Skin of body (tissue), 2 donors: ENCODE data around the gene MGAT1. TPM values are rescaled to one million over a fixed set of nuclear protein-coding genes. Genes with fewer than 3 reads are reported as not detected.
"Not testable (repeated sequence)": the region's sequence is repeated elsewhere in the genome, so short reads cannot be mapped to it uniquely, and the experiment has no call there.

Experiments
- DNase-seq: peaks from one replicate; lab custom pipeline; 2025; lab: John Stamatoyannopoulos, UW
- total RNA-seq: library from RNA; depleted of rRNA; stranded (reverse); fragments of >200 nt; gene quantifications from one replicate; pipeline ENCODE4 v1.2.3, GENCODE V29; 2014

MGAT1 gene
- total RNA-seq = 54.4 TPM

DNA sequence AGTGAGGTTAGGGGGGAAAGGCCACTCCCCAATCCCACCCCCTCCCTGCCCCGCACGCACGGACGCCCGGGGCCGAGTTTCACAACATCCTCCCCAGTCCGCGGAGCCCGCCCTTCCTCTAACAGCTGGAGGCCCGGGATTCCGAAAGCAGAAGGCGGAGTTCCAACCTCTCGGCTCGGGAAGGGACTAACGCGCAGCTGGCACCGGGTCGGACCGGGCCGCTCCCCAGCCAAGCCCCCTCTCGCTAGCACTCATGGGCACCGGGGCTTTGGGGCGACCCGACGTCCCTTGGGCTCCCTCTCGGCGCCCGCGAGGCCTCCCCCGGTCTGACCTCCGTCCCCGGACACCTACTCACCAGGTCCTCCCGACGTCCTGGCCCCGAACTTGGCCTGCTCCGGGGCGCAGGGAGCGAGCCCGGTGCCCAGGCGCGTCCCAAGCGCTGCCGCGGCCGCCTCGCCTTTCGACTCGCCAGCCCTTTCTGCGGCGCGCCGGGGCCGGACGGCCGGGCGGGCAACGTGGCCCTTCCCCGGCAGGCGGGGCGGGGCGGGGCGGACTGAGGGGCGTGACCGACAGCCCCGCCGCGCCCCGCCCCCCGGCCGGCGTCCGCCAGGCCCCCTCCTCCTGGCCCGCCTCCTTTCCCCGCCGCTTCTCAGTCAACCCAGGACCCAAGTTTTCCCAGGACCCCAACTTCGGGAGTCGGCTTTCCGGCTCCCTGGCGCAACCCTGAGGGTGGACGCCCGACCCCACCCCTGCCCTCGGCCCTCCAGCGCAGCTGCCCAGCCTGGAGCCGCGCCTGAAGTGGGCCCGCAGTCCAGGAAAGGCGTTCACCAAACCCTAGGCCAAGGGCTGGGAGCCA is at the start of gene MGAT1:
Gene MGAT1 (minus strand): TSS at position 482 of the 856 bp plus-strand sequence. CDS start 9,835 bp downstream, outside the sequence.
- DNase-seq = peak; percentile 82

DNA sequence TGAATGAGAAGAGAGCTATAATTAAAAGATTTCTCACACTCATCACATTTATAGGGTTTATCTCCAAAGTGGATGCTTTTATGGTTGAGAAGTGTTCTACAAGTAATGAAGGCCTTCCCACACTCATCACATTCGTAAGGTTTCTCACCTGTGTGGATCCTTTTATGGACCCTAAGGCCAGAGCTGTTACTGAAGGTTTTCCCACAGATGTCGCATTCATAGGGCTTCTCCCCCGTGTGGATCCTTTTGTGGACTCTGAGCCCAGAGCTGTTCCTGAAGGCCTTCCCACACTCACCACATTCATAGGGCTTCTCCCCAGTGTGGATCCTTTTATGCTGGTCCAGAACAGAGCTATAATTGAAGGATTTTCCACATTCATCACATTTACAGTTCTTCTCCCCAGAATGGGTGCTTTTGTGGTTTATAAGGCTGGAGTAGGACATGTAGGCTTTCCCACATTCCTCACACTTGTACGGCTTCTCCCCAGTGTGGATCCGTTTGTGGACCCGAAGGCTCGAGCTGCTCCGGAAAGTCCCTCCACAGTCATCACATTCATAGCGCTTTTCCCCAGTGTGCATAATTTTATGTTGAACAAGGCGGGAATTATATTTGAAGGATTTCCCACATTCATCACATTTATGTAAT is 48.0 kb upstream of the MGAT1 start:
- no peak for DNase-seq

DNA sequence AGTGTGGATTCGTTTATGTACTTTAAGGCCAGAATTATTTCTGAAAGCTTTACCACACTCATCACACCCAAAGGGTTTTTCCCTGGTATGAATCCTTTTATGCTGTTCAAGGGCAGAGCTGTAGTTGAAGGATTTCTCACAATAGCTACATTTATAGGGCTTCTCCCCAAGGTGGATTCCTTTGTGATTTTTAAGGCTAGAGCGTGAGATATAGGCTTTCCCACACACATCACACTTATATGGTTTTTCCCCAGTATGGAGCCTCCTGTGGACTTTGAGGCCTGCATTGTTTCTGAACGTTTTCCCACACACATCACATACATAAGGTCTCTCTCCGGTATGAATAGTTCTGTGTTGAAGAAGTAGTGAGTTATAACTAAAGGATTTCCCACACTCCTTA is 47.2 kb upstream of the MGAT1 start:
- no peak for DNase-seq

DNA sequence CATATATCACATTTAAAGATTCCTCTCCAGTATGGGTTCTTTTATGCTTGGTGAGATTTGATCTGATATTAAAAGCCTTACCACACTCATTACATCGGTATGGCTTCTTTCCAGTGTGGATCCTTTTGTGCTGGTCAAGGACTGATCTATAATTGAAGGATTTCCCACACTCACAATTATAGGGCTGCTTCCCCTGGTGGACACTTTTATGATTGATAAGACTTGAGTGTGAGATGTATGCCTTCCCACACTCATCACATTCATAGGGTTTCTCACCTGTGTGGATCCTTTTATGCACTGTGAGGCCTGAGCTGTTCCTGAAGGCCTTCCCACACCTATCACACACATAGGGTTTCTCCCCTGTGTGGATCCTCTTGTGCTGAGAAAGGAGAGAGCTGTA is 46.3 kb upstream of the MGAT1 start:
- no peak for DNase-seq

DNA sequence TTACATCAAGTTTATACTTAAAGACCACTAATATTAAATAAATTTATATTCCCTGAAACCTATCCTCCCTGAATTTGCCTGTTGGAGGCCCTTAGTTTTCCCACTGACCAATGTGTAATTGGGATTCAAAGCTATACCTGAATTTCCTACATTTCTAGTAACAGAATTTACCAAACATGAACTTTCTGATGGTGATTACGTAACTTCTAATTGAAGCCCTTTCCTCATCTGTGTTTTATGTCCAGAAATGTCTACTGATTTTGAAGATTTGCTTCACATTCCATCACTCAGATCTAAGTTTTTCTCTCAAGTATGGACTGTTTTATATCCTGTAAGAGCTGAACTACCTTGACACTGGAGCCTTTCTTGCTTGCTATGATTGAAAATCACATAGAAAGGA is 45.7 kb upstream of the MGAT1 start:
- DNase-seq = no peak

DNA sequence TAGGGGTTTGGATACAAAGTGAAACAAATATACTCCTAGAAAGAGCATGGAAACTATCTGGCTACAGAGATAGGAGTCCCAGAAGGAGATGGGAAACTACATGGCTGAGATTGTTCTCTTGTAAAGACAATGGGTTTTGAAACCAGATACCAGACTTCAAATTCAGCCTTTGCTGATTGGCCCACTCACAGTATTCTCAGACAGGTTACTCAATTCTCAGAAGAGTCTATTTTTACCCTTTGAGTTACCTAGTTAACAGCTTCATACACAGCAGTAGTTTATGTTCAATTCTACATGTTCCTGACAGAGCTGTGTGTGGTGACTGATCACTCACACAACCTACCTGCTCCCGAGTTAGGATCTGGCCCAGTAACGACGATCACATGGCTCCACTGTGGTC is 44.4 kb upstream of the MGAT1 start:
- DNase-seq = no peak

DNA sequence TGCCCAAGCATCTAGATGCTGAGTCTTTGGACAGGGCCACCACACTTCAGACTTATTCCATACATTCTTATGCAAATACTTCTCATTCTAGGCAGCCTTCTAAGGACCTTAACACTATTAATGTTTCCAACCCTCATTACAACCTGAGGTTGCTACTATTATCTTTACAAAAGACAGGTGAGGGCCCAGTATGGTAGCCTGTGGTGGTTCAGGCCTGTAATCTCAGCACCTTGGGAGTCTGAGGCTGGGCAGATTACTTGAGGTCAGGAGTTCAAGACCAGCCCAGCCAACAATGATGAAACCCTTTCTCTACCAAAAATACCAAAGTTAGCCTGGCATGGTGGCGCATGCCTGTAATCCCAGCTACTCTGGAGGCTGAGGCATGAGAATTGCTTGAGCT is 42.3 kb upstream of the MGAT1 start:
- no peak for DNase-seq

DNA sequence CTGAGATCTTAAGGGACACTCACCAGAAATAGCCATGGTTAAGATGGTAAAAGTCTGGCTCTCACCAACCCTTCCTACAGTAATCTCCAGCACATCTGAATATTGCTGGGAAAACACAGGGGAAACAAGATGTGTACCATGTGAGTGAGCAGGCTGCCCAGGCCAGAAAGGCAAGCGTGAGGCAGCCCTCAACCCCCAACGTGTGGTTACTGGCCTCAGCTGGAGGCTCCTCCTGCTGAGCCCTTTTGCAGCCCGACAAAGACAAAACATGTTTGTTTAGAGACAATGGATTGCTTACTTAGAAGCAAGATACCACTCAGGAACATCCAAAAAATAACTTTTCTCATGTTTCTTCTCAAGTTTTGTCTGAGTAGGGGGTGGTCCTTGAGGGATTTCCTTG is 41.8 kb upstream of the MGAT1 start:
- no peak for DNase-seq

DNA sequence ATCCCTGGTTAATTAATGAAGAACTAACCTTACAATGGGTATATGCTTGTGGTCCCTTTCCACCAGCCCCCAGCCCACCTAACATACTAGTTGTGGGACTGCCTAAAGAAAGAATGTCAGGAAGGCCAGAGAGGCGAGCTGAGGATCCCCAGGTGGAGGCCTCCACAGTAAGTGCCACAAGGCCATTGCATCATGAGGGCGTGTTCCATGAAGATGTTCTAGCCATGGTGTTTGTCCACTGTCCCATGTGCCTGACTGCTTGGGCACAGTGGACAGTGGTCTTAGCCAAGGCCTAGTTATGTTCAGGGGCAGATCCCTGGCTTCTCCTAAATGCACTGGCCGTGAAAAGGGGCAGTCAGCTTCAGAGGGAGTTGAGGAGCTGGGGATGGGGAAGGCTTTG is 37.3 kb upstream of the MGAT1 start:
- no peak for DNase-seq

DNA sequence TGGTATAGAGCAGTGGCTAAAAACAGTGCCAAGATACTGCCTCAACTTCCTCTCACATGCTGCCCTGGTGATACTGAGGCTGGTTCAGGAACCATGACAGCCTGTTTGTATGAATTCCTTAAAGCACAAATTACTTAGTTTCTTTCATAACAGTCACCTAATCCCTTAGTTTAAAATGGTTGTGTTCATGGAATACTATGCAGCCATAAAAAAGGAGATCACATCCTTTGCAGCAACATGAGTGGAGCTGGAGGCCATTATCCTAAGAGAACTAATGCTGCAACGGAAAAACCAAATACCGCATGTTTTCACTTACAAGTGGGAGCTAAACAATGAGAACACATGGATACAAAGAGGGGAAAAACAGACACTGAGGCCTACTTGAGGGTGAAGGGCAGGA is 36.6 kb upstream of the MGAT1 start:
- DNase-seq = no peak

DNA sequence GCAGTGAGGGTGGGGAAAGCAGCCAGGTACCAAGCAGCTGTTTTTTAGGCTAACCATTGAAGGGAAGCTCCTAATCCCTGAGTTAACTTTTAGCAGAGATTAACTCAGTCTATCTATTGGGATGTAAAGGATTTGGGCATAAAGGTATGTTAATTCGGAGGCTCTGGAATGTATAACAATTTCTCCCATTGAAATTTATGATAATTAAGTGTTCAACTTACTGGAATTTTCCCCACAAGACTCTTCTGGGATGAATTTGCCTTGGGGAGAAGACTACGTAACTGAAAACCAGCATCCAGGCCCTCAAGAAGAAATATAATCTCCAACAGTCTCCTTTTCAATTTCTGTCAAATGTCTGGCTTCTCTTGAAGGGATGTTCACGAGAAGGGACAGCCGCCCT is 34.9 kb upstream of the MGAT1 start:
- no peak for DNase-seq

DNA sequence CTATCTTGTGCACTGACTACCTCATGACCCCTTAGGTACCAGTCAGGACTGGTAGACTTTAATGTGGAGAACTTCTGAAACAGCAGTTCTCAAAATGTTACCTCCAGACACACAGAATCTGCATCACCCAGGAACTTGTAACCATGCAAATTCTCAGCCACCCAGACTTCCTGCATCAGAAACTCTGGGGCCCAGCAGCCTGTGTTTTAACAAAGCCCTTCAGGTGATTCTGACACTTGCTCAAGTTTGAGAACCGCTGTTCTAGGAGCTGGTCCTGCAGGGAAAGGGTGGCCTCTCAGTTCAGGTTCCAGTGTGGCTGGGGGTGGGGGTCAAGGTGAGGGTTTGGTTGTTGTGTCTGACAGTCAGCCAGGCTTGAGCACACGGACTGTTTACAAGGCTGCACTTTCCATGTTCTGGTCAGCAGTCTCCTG is 30.0 kb upstream of the MGAT1 start:
- no peak for DNase-seq

DNA sequence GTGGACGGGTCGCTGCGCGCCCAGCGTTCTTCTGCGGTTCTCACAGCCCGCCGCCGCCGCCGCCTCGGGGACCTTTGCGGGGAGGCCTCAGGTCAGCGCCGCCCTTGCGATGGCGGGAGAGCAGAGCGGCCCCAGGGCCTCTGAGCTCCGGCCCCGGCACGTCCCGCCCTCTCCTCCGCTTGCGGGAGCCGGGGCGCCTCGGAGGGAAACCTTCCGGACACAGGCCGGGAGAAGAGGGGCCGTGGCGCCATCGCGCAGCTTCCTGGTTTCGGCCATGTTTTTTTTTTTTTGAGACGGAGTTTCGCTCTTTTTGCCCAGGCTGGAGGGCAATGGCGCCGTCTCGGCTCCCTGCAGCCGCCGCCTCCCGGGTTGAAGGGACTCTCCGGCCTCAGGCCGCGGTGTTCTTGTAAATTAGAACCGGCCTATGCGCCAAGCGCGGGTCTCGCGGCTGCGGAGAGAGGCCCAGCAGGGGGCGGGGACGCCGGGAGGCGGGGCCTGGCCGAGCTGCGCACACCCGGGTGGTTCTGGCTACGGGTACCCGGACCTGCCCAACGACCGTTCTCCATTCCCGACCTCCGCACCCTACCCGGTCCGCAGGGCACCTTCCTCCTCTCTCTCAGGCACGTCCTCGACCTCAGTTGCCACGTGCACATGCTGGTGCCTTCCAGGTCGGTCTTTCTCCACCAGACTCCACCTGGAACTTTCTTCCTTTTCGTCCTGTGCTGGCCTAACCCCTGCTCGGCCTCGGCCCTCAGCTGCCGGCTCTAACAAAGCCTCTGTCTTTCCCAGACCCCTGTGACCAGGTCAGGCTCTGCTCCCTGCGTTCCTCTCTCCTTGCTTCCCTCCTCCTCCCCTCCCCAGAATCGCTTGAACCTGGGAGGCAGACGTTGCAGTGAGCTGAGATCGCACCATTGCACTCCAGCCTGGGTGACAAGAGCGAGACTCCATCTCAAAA is 28.8 kb upstream of the MGAT1 start:
- peak; percentile 38 for DNase-seq

DNA sequence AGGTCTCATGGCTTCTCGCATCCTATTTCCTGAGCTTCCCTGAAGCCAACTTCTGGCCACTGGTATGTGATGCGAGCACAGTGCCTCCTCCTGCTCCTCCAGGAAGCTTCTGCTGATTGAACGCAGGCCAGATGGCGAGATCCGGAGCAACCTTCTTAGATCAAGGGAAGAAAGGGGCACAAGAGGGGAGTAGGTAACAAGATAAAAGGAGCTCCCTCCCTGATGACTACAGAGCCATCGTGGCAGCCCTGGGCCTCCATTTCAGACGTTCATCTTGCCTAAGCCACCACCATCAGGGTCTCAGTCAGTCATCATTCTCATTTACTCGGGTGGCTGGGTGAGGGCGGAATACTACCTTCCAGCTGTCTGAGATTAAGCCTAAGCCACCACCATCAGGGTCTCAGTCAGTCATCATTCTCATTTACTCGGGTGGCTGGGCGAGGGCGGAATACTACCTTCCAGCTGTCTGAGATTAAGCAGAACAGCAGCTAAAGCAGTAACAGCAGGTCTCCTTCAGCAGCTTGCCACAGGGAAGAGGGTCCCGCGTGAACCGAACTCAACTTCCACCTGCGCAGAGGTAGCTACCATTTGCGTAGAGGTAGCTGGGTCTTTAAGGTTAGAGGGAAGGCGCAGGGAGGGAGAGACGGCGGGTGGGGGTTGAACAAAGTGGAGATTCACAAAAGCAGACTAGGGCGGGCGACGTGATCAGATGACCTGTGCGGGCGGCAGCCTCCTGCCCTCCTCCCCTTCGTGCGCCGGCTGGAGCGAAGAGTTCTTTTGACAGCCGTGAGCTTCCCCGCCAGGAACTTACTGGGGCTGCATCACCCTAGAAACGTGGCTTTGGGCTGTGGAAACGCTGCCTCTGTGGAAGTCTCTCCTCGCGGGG is 27.9 kb upstream of the MGAT1 start:
- no peak for DNase-seq

DNA sequence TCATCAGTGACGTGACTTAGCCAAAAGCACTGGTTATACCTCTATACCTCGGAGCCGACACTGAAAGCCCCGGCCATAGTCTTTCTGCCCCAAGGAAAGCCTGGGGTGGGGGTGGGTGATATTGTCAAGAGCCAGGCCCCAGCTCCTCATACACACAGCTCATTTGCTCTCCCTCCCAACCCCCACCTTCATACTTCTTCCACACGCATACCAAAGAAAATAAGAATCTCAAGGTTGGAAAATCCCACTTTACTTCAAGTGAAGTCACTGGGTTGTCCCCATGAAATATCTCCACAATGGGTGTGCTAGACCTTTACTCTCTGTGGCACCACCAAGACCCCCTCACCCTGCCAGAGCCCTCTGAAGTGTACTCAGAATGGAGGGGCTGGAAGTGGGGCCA is 27.1 kb upstream of the MGAT1 start:
- DNase-seq = no peak

DNA sequence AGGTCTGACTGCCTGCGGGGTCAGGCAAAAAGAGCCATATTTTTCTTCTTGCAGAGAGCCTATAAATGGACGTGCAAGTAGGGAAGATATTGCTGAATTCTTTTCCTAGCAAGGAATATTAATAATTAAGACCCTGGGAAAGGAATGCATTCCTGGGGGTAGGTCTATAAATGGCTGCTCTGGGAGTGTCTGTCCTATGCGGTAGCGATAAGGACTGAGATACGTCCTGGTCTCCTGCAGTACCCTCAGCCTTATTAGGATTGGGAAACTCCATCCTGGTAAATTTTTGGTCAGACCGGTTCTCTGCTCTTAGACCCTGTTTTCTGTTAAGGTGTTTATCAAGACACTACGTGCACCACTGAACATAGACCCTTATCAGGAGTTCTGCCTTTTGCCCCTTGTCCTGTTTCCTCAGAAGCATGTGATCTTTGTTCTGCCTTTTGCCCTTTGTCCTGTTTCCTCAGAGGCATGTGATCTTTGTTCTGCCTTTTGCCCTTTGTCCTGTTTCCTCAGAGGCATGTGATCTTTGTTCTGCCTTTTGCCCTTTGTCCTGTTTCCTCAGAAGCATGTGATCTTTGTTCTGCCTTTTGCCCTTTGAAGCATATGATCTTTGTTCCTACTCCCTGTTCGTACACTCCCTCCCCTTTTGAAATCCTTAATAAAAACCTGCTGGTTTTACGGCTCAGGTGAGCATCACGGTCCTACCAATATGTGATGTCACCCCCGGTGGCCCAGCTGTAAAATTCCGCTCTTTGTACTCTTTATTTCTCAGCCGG is 26.3 kb upstream of the MGAT1 start:
- DNase-seq = not testable (repeated sequence)

DNA sequence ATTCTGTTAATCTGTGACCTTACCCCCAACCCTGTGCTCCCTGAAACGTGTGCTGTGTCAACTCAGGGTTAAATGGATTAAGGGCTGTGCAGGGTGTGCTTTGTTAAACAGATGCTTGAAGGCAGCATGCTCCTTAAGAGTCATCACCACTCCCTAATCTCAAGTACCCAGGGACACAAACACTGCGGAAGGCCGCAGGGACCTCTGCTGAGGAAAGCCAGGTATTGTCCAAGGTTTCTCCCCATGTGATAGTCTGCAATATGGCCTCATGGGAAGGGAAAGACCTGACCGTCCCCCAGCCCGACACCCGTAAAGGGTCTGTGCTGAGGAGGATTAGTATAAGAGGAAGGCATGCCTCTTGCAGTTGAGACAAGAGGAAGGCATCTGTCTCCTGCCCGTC is 24.8 kb upstream of the MGAT1 start:
- DNase-seq = not testable (repeated sequence)

DNA sequence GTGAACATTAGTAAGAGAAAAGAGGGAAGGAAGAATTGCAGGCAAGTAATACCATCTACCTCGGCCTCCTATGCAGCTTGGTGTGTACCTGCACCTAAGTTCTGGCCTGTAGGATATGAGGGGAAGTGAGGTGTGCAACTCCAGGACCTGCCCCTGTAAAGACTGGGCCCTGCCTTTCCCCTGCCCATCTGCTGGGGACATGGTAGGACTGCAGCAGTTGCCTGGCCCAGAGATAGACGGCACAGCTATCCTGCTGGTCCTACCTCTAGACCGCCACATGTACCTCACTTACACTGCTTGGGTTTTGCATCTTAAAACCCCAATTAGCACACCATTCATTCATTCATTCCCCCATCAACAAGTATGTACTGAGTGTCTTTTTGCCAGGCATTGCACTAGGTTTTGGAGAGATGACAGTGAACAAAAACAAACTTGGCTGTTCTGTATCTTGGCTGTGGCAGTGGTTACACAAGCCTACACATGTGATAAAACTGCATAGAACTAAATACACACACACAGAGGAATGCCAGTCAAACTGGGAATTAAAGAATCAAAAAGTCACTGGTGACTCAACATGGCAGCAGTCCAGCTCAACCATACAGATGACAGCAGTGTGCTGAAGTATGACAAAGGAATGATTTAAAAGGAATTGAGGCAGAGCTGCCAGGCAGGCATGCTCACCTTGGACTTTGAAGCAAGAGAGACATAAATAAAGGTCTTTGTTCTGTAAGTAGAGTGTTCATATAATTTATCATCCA is 23.3 kb upstream of the MGAT1 start:
- DNase-seq = peak; percentile 32
